Measurements from ENCODE around the gene ARAP3. TPM values are rescaled to one million over a fixed set of nuclear protein-coding genes. Genes with fewer than 3 reads are reported as not detected.

ARAP3 gene
- total and polyA plus RNA-seq, 9 of the 15 experiments (the other 6 are each of a cell fraction or from before 2014, with no cell fraction given), result 0.83 to 25.7 (median 6.4) TPM

GRCh38 chr5:141618030-141618803, 63.8 kb downstream of the ARAP3 start (continued):
- TF ChIP-seq BRD4 (IDR thresholded peaks at IDR 0.05) (peak; percentile 3; the same call in 1 of the 2 replicates), WHSC1 (IDR thresholded peaks at IDR 0.05; ENCODE audit: low read length) (no peak), ARID3A (IDR thresholded peaks at IDR 0.05; ENCODE audit: borderline replicate concordance, low read depth, low read length) (0 out of 2 replicates have a peak, but pooled peaks have one; percentile 17), HDGF (IDR thresholded peaks at IDR 0.05) (0 out of 2 replicates have a peak, but pooled peaks have one; percentile 55), ETV6 (IDR thresholded peaks at IDR 0.05; ENCODE audit: borderline replicate concordance in 1 of 2, low read depth in 2 of 2, low read length in 1 of 2) (0 out of 4 replicates have a peak, but pooled peaks of 1 of the 2 experiments have one; percentile 17), ETV6 (CRISPR knock-in tag; IDR thresholded peaks at IDR 0.05; ENCODE audit: borderline replicate concordance) (no peak), GTF2F1 (IDR thresholded peaks at IDR 0.05; ENCODE audit: low read depth, low read length) (no peak), FOXK2 (conservative IDR thresholded peaks at IDR 0.05 in 1 of 2, IDR thresholded peaks at IDR 0.05 in 1 of 2; ENCODE audit: low read depth in 2 of 2) (0 out of 4 replicates have a peak, but pooled peaks of 1 of the 2 experiments have one; percentile 43), ARID1B (IDR thresholded peaks at IDR 0.05) (peak; percentile 56), ZNF253 (CRISPR knock-in tag; conservative IDR thresholded peaks at IDR 0.05) (no peak), CLOCK (CRISPR knock-in tag; IDR thresholded peaks at IDR 0.05; ENCODE audit: borderline replicate concordance) (no peak), TOE1 (IDR thresholded peaks at IDR 0.05; ENCODE audit: borderline replicate concordance) (peak; percentile 65; the same call in 1 of the 2 replicates), TOE1 (CRISPR knock-in tag; IDR thresholded peaks at IDR 0.05; ENCODE audit: borderline replicate concordance, low read depth) (no peak), NCOR1 (IDR thresholded peaks at IDR 0.05) (peak; percentile 8; the same call in 1 of the 2 replicates), ZBTB11 (CRISPR knock-in tag; IDR thresholded peaks at IDR 0.05) (peak; percentile 71 to 98 (median 95)), MITF (IDR thresholded peaks at IDR 0.05) (0 out of 2 replicates have a peak, but pooled peaks have one; percentile 14), NBN (IDR thresholded peaks at IDR 0.05; ENCODE audit: low read depth) (peak; percentile 80)

Measured in K562 (cell line).